NCI-H748 treated with DMSO at 0.1 percent for 48 hours (cell line): ENCODE results near the gene HOXC6.

ENCODE experiments used
- DNase-seq: peaks from one replicate; lab custom pipeline; 2025; lab: John Stamatoyannopoulos, UW

Gene HOXC6

GRCh38 chr12:54002278-54002914 is 25.8 kb upstream of the HOXC6 start:
- DNase-seq = no peak

GRCh38 chr12:54002915-54003389 is 25.3 kb upstream of the HOXC6 start:
- DNase-seq = no peak

GRCh38 chr12:54003625-54004024 is 24.6 kb upstream of the HOXC6 start:
- no peak for DNase-seq

GRCh38 chr12:54004063-54004840 is 24.0 kb upstream of the HOXC6 start:
- DNase-seq = no peak

GRCh38 chr12:54004841-54005530 is 23.3 kb upstream of the HOXC6 start:
- DNase-seq = no peak

GRCh38 chr12:54005531-54005852 is 22.7 kb upstream of the HOXC6 start:
- DNase-seq = no peak

GRCh38 chr12:54005853-54006558 is 22.2 kb upstream of the HOXC6 start:
- peak; percentile 67 for DNase-seq

- no peak for DNase-seq
Observed at GRCh38 chr12:54006559-54007220, 21.6 kb upstream of the HOXC6 start.

GRCh38 chr12:54007538-54008259 is 20.5 kb upstream of the HOXC6 start:
- DNase-seq = no peak

- no peak for DNase-seq
Observed at GRCh38 chr12:54008260-54008552, 20.0 kb upstream of the HOXC6 start.

GRCh38 chr12:54009171-54010052 is 18.8 kb upstream of the HOXC6 start:
- peak; percentile 15 for DNase-seq

- DNase-seq = no peak
Observed at GRCh38 chr12:54010053-54010971, 17.9 kb upstream of the HOXC6 start.

- no peak for DNase-seq
Observed at GRCh38 chr12:54010972-54011664, 17.1 kb upstream of the HOXC6 start.

GRCh38 chr12:54011665-54012532 is 16.3 kb upstream of the HOXC6 start:
- DNase-seq = no peak

- DNase-seq = no peak
Observed at GRCh38 chr12:54012631-54013409, 15.4 kb upstream of the HOXC6 start.

GRCh38 chr12:54014377-54015017 is 13.7 kb upstream of the HOXC6 start:
- DNase-seq = no peak
